Activated T-cell treated with anti-CD3 and anti-CD28 coated beads, Interleukin-2, amount 50 U/mL, for 4 hours (primary cell): ENCODE measurements around the gene SORCS2. TPM values are rescaled to one million over a fixed set of nuclear protein-coding genes. Genes with fewer than 3 reads are reported as not detected.

Experiments
- ATAC-seq, 2 donors: fragments of 200-7000 bp; cut with Tn5 transposase; one replicate each; pipeline ENCODE4 v1.10.0; 2021
- DNase-seq: peaks from one replicate; pipeline ENCODE4 v3.0.0-alpha.2; 2020
- H3K27me3 Mint-ChIP-seq: one replicate; pipeline ENCODE4 v1.8.0; 2021; ENCODE audit warnings: low read depth, mixed read lengths
- H3K36me3 Mint-ChIP-seq: one replicate; pipeline ENCODE4 v1.8.0; 2022; ENCODE audit warnings: mixed read lengths; ENCODE audit not compliant: insufficient read depth
- H3K4me1 Mint-ChIP-seq: one replicate; pipeline ENCODE4 v1.8.0; 2021; ENCODE audit warnings: low read depth, mixed read lengths
- H3K4me3 Mint-ChIP-seq: one replicate; pipeline ENCODE4 v1.8.0; 2021; ENCODE audit warnings: mild to moderate bottlenecking, moderate library complexity, mixed read lengths
- H3K9me3 Mint-ChIP-seq: one replicate; pipeline ENCODE4 v1.8.0; 2021; ENCODE audit warnings: mixed read lengths
- total RNA-seq, 3 donors: library from RNA; stranded (reverse); gene quantifications; one replicate each; pipeline ENCODE4 v1.2.1, GENCODE V29; 2021

The SORCS2 gene
- total RNA-seq, 3 donors from 2014 or later: 0.18 to 0.43 TPM; not detected in 1

DNA sequence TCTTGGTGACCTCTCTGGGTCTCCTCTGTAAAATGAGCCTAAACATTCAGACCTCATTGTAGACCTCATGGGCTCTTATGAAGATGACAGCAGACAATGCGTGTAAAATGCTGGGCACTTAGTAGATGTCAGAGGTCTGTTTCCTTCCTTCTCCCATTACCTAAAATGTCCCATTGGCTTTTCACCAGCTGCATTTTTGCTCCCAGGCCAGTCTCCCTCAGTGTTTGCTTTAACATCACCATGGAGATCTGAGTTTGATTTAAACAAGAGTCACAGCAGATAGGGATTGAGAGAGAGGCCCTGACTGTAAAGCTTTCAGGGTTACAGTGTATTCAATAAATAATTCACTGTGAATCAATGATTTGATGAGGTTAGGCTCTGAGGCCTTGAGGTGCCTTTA, 218.1 kb downstream of the SORCS2 start:
- H3K4me1 Mint-ChIP-seq: no peaks in the 10 kb centered on the region
- peaks cover 28% of the 10 kb centered on the region for H3K27me3 Mint-ChIP-seq
- DNase-seq (no peak), ATAC-seq (no peak)
- H3K9me3 Mint-ChIP-seq: peaks cover 27% of the 10 kb centered on the region
- H3K4me3 Mint-ChIP-seq: no peak overlapping the region
- H3K36me3 Mint-ChIP-seq: no peaks in the 10 kb centered on the region

DNA sequence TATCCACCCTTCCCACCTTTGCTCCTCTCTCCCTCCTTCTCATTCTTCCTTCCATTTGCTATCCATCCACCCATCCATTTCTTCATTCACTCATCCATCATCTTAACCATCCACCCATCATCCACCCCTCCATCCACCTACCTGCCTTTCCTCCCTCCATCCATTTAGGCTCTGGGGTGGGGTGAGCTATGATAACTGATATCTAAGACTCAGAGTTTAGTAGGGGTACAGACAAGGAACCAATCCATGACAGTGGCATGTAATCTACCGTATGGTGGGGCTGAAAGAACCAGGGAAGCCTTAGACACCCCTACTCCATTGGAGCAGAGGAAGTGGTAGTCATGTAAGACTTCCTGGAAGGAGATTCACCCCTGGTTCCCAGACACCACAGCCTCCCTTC, 219.2 kb downstream of the SORCS2 start:
- ATAC-seq: no peak
- no peak for DNase-seq
- Mint-ChIP-seq H3K27me3 (peaks cover 28% of the 10 kb centered on the region), H3K36me3 (no peaks in the 10 kb centered on the region), H3K4me3 (no peak overlapping the region), H3K4me1 (no peaks in the 10 kb centered on the region), H3K9me3 (peaks cover 26% of the 10 kb centered on the region)

DNA sequence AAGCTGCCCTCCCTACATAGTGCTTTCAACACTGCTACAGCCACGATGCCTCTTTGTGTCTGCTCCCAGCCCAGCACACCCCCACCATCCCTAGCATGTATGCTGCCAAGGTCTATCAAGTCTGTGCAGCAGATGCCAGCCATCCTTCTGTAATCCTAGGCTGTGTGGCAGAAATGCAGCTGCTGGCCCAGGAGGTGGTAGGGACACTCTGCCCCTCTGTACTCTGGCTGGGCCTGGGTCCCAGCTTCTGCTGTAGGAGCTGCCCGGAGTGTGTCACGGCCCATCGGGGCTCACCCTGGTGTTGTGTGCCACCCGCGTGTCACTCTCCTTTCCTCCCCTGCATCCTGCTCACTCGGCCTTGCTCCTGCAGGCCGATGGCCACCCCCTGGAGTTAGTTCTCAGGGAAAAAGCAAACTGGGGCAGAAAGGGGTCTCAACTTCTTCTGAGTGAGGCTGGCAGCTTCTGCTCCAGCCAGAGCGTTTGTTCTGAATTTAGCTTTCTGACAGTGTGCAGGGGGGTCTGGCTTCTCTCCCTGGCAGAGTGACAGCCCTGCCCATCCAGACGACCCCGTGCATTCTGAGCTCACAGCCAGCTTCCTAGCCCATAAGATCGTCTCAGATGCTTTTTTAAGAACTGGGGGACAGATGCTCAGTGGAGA, 219.7 kb downstream of the SORCS2 start:
- Mint-ChIP-seq H3K4me3 (no peak overlapping the region), H3K4me1 (no peaks in the 10 kb centered on the region), H3K9me3 (peaks cover 21% of the 10 kb centered on the region), H3K36me3 (no peaks in the 10 kb centered on the region), H3K27me3 (peaks cover 24% of the 10 kb centered on the region)
- DNase-seq: no peak
- no peak for ATAC-seq

DNA sequence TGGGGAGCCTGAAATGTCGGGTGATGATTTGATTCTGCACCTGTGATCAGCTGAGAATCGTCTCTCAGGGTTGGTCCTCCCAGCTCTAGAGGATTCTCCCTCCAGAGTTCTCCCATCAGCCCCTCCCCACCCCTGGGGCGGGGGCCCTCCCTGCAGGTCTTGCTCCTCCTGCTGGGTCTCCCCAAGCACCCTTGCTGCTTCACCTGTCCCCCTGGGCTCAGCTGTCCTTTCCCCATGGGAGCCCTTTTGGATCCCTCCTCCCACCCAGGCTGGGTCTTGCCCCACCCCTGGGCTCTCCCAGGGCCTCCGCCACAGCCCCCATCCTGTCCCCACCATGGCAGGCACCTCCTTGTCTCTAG, 220.2 kb downstream of the SORCS2 start:
- Mint-ChIP-seq H3K4me3 (no peak overlapping the region), H3K4me1 (no peaks in the 10 kb centered on the region), H3K9me3 (peaks cover 18% of the 10 kb centered on the region), H3K27me3 (peaks cover 22% of the 10 kb centered on the region), H3K36me3 (no peaks in the 10 kb centered on the region)
- ATAC-seq (no peak), DNase-seq (peak; percentile 1)

DNA sequence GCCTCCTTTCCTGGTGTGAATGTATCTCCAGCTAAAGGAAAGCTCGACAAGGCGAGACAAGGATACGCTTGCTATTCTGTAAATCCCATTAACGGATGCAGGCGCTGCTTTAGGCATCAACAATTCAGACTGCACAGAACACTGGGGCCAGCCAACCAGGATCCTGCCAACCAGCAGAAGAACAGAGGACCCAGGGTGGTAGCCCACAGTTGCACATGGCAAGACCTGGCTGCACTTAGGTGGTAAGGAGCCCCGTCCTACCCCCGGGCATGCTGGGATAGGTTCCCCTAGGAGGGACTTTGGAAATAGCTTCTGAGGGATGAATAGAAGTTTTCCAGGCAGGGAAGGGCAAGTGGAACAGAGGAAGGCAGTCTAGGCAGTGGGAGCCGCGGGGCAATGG, 221.7 kb downstream of the SORCS2 start:
- Mint-ChIP-seq H3K36me3 (no peaks in the 10 kb centered on the region), H3K4me3 (no peak overlapping the region), H3K27me3 (peaks cover 17% of the 10 kb centered on the region), H3K4me1 (no peaks in the 10 kb centered on the region), H3K9me3 (peaks cover 12% of the 10 kb centered on the region)
- DNase-seq (no peak), ATAC-seq (no peak)

DNA sequence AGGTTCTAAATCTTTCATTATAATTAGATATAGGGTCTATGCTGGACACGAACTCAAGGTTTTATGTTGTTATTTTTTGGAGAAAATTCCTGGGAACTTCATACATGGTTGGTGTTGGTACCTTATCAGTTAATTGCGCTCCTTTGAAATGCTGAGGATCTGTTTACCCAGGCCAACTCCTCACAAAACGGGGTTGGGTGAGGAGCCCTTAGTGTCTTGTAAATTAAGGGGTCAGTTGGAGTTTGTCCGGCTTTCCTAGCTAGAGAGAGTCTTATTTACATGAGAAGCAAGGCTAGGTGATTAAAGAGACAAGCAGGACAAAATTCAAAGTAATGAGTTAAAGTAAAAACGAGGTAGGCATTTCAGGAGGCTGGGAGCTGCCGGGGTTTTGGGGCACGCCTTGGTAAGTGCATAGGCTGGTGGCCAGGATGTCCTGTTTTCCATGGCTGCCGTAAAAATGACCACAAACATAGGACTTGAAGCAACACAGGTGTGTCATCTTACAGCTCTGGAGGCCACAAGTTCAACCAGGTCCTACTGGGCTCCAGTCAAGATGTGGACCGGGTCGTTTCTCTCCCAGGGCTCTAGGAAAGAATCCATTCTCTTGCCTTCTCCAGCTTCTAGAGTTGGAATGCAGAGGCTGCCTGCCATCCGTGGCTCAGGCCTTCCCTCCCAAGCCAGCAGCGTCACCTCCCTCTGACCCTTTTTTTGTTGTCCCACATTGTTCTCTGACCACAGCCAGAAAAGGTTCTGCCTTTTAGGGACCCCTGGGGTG, 222.6 kb downstream of the SORCS2 start:
- no peaks in the 10 kb centered on the region for H3K36me3 Mint-ChIP-seq
- H3K27me3 Mint-ChIP-seq: peaks cover 16% of the 10 kb centered on the region

DNA sequence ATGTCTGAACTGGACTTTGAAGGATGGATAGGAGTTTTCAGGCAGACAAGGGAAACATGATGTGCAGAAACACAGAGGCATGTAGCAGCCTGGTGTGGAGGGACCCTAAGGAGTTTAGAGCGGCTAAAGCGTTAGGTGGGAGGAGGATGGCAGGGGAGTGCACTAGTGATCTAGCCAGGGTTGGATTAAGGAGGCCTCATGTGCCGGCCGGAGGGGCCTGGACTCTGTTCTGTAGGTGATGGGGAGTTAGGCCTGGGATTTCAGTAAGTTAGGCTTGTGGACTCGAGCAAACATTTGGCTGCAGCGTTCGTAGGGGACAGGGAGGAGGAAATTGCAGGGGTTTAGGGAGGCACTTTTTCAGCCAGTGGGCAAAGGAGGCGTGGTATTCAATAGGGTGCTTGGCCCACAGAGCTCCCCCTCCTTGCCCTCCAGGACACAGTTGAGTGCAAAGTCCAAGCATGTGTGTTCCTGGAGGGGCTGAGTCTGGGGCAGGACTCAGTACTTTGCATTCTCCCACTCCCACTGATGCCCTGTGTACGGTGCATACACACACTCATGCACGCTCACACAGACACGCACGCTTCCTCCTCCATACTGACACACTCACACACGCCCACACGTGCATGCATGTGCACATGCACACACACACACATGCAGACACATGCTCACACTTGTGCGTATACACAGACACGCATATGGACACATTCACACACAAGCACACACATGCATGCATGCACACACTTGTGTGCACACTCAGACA, 223.8 kb downstream of the SORCS2 start:
- no peaks in the 10 kb centered on the region for H3K36me3 Mint-ChIP-seq

More for the DNA sequence above, 222.6 kb downstream of the SORCS2 start:
- peaks cover 7% of the 10 kb centered on the region for H3K9me3 Mint-ChIP-seq
- no peak overlapping the region for H3K4me3 Mint-ChIP-seq
- no peaks in the 10 kb centered on the region for H3K4me1 Mint-ChIP-seq
- no peak for ATAC-seq
- DNase-seq: no peak

DNA sequence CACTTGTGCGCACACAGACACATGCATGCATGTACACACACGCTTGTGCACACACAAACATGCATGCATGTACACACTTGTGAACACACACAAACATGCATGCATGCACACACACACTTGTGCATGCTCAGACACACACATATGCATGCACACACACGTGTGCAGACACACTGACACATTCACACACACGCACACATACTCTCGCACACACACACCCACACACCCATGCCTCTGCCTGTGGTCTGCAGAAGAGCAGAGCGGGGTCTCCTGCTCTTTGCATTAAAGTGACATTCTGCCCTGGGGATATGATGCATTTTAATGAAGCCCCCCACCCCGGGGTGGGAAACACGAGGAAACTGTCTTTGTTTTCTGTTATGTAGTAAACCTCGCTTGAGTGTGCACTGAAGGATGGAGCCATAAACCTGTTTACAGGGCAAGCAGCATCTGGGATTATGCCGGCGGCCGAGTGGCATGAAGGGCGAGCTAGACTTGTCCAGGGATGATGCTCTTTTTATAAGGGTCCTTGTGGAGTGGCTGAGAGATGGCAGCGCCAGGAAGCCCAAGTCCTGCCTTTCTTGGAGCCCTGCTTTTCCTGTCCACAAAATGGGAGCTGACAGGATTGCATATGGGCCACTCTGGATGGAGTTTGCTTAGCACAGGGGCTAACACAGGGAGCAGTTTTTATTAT, 224.6 kb downstream of the SORCS2 start:
- Mint-ChIP-seq H3K9me3 (peaks cover 7% of the 10 kb centered on the region), H3K27me3 (peaks cover 10% of the 10 kb centered on the region), H3K4me3 (no peak overlapping the region), H3K4me1 (no peaks in the 10 kb centered on the region), H3K36me3 (no peaks in the 10 kb centered on the region)
- ATAC-seq (no peak), DNase-seq (no peak)

More for the DNA sequence above, 223.8 kb downstream of the SORCS2 start:
- H3K9me3 Mint-ChIP-seq: peaks cover 7% of the 10 kb centered on the region
- ATAC-seq (no peak), DNase-seq (no peak)
- H3K27me3 Mint-ChIP-seq: peaks cover 11% of the 10 kb centered on the region
- H3K4me1 Mint-ChIP-seq: no peaks in the 10 kb centered on the region
- H3K4me3 Mint-ChIP-seq: no peak overlapping the region

DNA sequence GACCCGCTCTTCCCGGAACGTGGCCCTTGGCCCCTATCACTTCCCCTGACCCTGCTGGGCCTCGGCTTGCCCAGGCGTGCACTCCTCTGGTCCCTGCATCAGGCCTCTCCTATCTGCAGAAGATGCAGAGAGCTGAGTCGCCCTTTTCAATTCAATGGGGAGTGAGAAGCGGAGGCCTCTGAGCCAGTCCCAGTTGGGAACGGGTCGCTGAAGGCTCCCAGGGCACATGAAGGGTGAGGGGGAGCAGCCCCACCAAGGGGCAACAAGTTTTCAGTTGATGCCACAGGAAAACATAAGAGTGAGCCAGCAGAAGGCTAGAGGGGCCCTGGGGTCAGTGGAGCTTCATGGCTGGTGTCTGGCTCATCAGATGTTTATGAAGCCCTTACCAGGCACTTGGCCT, 225.3 kb downstream of the SORCS2 start:
- Mint-ChIP-seq H3K36me3 (no peaks in the 10 kb centered on the region), H3K4me1 (no peaks in the 10 kb centered on the region), H3K27me3 (peaks cover 10% of the 10 kb centered on the region), H3K4me3 (no peak overlapping the region), H3K9me3 (peaks cover 7% of the 10 kb centered on the region)
- DNase-seq: no peak
- ATAC-seq: no peak

DNA sequence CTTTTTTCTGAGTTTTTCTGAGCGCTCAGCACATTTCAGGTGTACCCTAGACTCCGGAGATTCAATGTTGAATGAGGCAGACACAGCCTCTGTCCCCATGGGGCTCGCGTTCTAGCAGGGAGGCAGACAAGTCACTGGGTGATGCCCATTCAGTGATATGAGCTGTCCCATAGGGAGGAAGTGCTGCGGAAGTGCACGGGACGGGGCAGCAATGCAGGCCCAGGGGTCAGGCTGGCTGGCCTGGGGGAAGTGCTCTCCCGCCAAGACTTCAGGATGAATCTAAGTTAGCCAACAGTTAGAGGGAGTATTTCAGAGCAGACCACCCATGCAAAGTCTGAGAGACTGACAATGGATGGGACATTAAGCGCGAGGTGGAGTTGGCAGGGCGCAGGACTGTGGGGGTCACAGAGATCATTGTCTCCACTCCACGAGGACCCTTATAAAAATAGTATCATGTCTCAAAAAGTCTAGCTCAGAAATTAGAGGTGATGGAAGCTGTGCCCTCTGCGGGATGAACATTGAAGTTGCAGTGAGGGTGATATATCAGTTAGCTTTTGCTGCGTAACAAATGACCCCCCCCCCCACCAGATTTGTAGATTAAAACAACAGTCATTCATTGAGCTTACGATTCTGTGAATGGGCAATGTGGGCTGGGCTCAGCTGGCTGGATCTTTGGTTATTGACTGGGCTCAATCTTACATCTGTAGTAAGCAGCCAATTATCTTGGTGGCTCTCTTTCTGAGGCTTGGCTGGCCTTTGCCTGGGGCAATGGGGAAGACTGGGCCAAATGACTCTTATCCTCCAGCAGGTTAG, 226.0 kb downstream of the SORCS2 start:
- no peaks in the 10 kb centered on the region for H3K4me1 Mint-ChIP-seq
- H3K9me3 Mint-ChIP-seq: peaks cover 7% of the 10 kb centered on the region
- no peaks in the 10 kb centered on the region for H3K36me3 Mint-ChIP-seq
- no peak overlapping the region for H3K4me3 Mint-ChIP-seq
- peaks cover 8% of the 10 kb centered on the region for H3K27me3 Mint-ChIP-seq
- ATAC-seq (no peak), DNase-seq (no peak)

DNA sequence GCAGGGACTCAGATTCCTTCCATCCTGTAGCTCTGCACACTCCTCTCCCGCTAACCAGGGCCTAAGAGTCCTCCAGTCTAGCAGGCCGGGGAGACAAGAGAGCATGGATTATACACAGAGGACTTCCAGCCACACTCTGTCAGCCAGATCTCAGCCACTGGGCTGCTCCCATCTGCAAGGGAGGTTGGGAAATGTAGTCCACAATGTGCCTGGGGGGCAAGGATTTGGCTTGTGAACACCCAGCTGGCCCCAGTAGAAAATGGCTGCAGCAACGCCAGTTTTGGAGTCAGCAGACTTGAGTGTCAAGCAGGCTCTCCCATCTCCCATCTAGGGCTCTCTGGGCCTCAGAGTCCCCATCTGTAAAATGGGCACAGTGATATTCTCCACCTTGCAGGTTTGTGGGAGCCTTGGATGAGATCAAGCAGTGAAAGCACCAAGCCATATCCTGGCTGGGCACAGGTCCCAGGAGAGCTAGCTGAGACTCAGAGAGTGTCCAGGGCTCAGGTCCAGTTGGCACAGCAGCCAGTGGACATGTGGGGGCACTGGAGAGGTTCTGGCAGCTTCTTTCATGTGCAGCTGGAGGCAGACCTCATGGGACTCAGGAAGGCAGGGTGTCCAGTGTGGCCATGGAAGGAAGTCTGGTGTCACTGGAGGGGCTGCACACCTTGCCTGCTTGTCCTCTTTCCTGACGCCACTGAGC, 227.8 kb downstream of the SORCS2 start:
- no peaks in the 10 kb centered on the region for H3K27me3 Mint-ChIP-seq
- no peaks in the 10 kb centered on the region for H3K36me3 Mint-ChIP-seq
- DNase-seq (no peak), ATAC-seq (no peak)
- H3K4me3 Mint-ChIP-seq: no peak overlapping the region
- peaks cover 7% of the 10 kb centered on the region for H3K9me3 Mint-ChIP-seq
- no peaks in the 10 kb centered on the region for H3K4me1 Mint-ChIP-seq

DNA sequence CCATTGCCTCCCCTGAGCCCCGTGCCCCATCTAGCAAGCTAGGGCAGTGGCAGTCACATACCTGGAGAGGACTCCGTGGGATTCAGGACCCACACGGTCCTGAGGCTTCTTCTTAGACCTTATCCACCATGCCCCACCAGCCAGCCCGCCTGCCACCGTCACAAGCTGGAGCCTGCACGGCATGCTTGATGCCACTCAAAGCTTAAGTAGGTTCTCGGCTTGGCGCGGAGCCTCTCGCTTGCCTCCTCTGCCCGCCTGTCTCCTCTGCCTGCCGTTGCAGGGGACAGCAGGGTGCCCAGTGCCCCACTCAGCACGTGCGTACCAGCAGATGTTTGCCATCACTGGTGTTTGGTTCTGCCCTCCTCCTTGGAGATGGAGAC, 228.3 kb downstream of the SORCS2 start:
- H3K27me3 Mint-ChIP-seq: no peaks in the 10 kb centered on the region
- H3K4me3 Mint-ChIP-seq: no peak overlapping the region
- H3K4me1 Mint-ChIP-seq: no peaks in the 10 kb centered on the region

More for the DNA sequence above, 228.3 kb downstream of the SORCS2 start:
- Mint-ChIP-seq H3K9me3 (peaks cover 7% of the 10 kb centered on the region), H3K36me3 (no peaks in the 10 kb centered on the region)
- no peak for ATAC-seq
- DNase-seq: no peak
